ENCODE data around the gene TRIO.

GRCh38 chr5:14322437-14323187 lies 179.5 kb downstream of the TRIO start:
- no peak for TF ChIP-seq ZNF239 (tag by site-specific recombination; IDR thresholded peaks at IDR 0.05)
- TF ChIP-seq ZNF175 (tag by site-specific recombination; IDR thresholded peaks at IDR 0.05), result no peak
- TF ChIP-seq, protein P1, sequence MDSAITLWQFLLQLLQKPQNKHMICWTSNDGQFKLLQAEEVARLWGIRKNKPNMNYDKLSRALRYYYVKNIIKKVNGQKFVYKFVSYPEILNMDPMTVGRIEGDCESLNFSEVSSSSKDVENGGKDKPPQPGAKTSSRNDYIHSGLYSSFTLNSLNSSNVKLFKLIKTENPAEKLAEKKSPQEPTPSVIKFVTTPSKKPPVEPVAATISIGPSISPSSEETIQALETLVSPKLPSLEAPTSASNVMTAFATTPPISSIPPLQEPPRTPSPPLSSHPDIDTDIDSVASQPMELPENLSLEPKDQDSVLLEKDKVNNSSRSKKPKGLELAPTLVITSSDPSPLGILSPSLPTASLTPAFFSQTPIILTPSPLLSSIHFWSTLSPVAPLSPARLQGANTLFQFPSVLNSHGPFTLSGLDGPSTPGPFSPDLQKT (IDR thresholded peaks at IDR 0.05; ENCODE audit: borderline replicate concordance, low read depth, low read length), result no peak
- TF ChIP-seq, protein P2, sequence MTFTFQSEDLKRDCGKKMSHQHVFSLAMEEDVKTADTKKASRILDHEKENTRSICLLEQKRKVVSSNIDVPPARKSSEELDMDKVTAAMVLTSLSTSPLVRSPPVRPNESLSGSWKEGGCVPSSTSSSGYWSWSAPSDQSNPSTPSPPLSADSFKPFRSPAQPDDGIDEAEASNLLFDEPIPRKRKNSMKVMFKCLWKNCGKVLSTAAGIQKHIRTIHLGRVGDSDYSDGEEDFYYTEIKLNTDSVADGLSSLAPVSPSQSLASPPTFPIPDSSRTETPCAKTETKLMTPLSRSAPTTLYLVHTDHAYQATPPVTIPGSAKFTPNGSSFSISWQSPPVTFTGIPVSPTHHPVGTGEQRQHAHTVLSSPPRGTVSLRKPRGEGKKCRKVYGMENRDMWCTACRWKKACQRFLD (tag by site-specific recombination; IDR thresholded peaks at IDR 0.05), result no peak
- TF ChIP-seq, protein P3, sequence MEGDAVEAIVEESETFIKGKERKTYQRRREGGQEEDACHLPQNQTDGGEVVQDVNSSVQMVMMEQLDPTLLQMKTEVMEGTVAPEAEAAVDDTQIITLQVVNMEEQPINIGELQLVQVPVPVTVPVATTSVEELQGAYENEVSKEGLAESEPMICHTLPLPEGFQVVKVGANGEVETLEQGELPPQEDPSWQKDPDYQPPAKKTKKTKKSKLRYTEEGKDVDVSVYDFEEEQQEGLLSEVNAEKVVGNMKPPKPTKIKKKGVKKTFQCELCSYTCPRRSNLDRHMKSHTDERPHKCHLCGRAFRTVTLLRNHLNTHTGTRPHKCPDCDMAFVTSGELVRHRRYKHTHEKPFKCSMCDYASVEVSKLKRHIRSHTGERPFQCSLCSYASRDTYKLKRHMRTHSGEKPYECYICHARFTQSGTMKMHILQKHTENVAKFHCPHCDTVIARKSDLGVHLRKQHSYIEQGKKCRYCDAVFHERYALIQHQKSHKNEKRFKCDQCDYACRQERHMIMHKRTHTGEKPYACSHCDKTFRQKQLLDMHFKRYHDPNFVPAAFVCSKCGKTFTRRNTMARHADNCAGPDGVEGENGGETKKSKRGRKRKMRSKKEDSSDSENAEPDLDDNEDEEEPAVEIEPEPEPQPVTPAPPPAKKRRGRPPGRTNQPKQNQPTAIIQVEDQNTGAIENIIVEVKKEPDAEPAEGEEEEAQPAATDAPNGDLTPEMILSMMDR (tag by site-specific recombination; IDR thresholded peaks at IDR 0.05), result no peak
- TF ChIP-seq WT1 (tag by site-specific recombination; IDR thresholded peaks at IDR 0.05), result no peak
- no peak for TF ChIP-seq REST (tag by site-specific recombination; IDR thresholded peaks at IDR 0.05)
- TF ChIP-seq, protein P4, sequence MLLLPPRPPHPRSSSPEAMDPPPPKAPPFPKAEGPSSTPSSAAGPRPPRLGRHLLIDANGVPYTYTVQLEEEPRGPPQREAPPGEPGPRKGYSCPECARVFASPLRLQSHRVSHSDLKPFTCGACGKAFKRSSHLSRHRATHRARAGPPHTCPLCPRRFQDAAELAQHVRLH (tag by site-specific recombination; IDR thresholded peaks at IDR 0.05), result no peak
- TF ChIP-seq, protein P5, sequence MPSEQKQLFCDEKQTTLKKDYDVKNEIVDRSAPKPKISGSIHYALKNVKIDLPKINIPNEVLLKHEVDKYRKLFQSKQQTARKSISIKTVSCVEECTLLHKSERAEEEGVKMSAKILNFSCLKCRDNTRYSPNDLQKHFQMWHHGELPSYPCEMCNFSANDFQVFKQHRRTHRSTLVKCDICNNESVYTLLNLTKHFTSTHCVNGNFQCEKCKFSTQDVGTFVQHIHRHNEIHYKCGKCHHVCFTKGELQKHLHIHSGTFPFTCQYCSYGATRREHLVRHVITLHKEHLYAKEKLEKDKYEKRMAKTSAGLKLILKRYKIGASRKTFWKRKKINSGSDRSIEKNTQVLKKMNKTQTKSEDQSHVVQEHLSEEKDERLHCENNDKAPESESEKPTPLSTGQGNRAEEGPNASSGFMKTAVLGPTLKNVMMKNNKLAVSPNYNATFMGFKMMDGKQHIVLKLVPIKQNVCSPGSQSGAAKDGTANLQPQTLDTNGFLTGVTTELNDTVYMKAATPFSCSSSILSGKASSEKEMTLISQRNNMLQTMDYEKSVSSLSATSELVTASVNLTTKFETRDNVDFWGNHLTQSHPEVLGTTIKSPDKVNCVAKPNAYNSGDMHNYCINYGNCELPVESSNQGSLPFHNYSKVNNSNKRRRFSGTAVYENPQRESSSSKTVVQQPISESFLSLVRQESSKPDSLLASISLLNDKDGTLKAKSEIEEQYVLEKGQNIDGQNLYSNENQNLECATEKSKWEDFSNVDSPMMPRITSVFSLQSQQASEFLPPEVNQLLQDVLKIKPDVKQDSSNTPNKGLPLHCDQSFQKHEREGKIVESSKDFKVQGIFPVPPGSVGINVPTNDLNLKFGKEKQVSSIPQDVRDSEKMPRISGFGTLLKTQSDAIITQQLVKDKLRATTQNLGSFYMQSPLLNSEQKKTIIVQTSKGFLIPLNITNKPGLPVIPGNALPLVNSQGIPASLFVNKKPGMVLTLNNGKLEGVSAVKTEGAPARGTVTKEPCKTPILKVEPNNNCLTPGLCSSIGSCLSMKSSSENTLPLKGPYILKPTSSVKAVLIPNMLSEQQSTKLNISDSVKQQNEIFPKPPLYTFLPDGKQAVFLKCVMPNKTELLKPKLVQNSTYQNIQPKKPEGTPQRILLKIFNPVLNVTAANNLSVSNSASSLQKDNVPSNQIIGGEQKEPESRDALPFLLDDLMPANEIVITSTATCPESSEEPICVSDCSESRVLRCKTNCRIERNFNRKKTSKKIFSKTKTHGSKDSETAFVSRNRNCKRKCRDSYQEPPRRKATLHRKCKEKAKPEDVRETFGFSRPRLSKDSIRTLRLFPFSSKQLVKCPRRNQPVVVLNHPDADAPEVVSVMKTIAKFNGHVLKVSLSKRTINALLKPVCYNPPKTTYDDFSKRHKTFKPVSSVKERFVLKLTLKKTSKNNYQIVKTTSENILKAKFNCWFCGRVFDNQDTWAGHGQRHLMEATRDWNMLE (tag by site-specific recombination; conservative IDR thresholded peaks at IDR 0.05; ENCODE audit: low read depth), result no peak
- no peak for TF ChIP-seq ZEB2 (tag by site-specific recombination; IDR thresholded peaks at IDR 0.05)
